ENCODE results near the gene HES7. TPM values are rescaled to one million over a fixed set of nuclear protein-coding genes. Genes with fewer than 3 reads are reported as not detected.

The HES7 gene
- total RNA-seq, 2 experiments from 2014 or later: 4.0 to 4.9 TPM

- peaks cover 7% of the 10 kb centered on the region for H3K27me3 Mint-ChIP-seq
- no peak overlapping the region for H3K27ac Mint-ChIP-seq
- ChIA-PET CTCF (interaction anchor here (1.0 to 1.4 kb wide), 3 partner anchors 13 to 23 kb away, joined by 3 to 7 read pairs (median 5); no protein-coding TSS in a partner anchor), POLR2A (no interaction called here)
- DNase-seq: no peak
- intact Hi-C loops (cut with micrococcal nuclease): no loop called here
- H3K4me3 Mint-ChIP-seq: no peak overlapping the region
- ATAC-seq: no peak
- H3K9me3 Mint-ChIP-seq: no peaks in the 10 kb centered on the region
- TF ChIP-seq CTCF (IDR thresholded peaks at IDR 0.05): no peak
- no peaks in the 10 kb centered on the region for H3K36me3 Mint-ChIP-seq (ENCODE audit: low read depth)
- peaks cover 5% of the 10 kb centered on the region for H3K4me1 Mint-ChIP-seq (ENCODE audit: low read depth)
Observed at GRCh38 chr17:8096541-8096940, 27.4 kb downstream of the HES7 start.

- no peaks in the 10 kb centered on the region for H3K36me3 Mint-ChIP-seq (ENCODE audit: low read depth)
- no peak overlapping the region for H3K4me3 Mint-ChIP-seq
- H3K4me1 Mint-ChIP-seq (ENCODE audit: low read depth): peaks cover 5% of the 10 kb centered on the region
- CTCF ChIA-PET: interaction anchor here (1.0 to 8.5 kb wide), 10 partner anchors 13 to 223 kb away, joined by 3 to 179 read pairs (median 7); partner anchors contain the start of genes ALOXE3 and HES7
- no peak overlapping the region for H3K27ac Mint-ChIP-seq
- ATAC-seq (no peak), DNase-seq (no peak)
- intact Hi-C loops (cut with micrococcal nuclease): no loop called here
- no peaks in the 10 kb centered on the region for H3K9me3 Mint-ChIP-seq
- H3K27me3 Mint-ChIP-seq: peaks cover 15% of the 10 kb centered on the region
- POLR2A ChIA-PET: interaction anchor here (1.0 kb wide), 1 partner anchor 21 kb away, joined by 3 read pairs; no protein-coding TSS in a partner anchor
- no peak for TF ChIP-seq CTCF (IDR thresholded peaks at IDR 0.05)
Observed at GRCh38 chr17:8095361-8095760, 28.5 kb downstream of the HES7 start.

GRCh38 chr17:8091033-8091687 lies 32.7 kb downstream of the HES7 start:
- Mint-ChIP-seq H3K27me3 (peaks cover 27% of the 10 kb centered on the region), H3K4me1 (ENCODE audit: low read depth) (peaks cover 5% of the 10 kb centered on the region), H3K9me3 (no peaks in the 10 kb centered on the region), H3K36me3 (ENCODE audit: low read depth) (no peaks in the 10 kb centered on the region), H3K27ac (no peak overlapping the region), H3K4me3 (no peak overlapping the region)
- TF ChIP-seq CTCF (IDR thresholded peaks at IDR 0.05): no peak
- ATAC-seq: no peak
- POLR2A ChIA-PET: interaction anchor here (1.0 to 1.2 kb wide), 3 partner anchors 20 to 28 kb away, joined by 3 read pairs; partner anchors contain the start of gene ALOXE3
- no peak for DNase-seq
- CTCF ChIA-PET: interaction anchor here (0.7 to 8.5 kb wide), 7 partner anchors 8 to 50 kb away, joined by 3 to 179 read pairs (median 29); partner anchors contain the start of gene ALOXE3
- intact Hi-C loops (cut with micrococcal nuclease): no loop called here

GRCh38 chr17:8089728-8090127 lies 34.2 kb downstream of the HES7 start:
- POLR2A ChIA-PET: interaction anchor here (1.1 to 1.2 kb wide), 2 partner anchors 21 to 29 kb away, joined by 3 read pairs; no protein-coding TSS in a partner anchor
- ATAC-seq: no peak

More at GRCh38 chr17:8089728-8090127, 34.2 kb downstream of the HES7 start:
- DNase-seq: no peak
- Mint-ChIP-seq H3K4me3 (no peak overlapping the region), H3K4me1 (ENCODE audit: low read depth) (peaks cover 5% of the 10 kb centered on the region), H3K27me3 (peaks cover 27% of the 10 kb centered on the region), H3K9me3 (no peaks in the 10 kb centered on the region), H3K27ac (no peak overlapping the region), H3K36me3 (ENCODE audit: low read depth) (no peaks in the 10 kb centered on the region)
- intact Hi-C loops (cut with micrococcal nuclease): no loop called here
- CTCF ChIA-PET: interaction anchor here (1.0 to 8.5 kb wide), 5 partner anchors 11 to 30 kb away, joined by 3 to 179 read pairs (median 73); partner anchors contain the start of gene ALOXE3
- no peak for TF ChIP-seq CTCF (IDR thresholded peaks at IDR 0.05)

Data from activated CD8-positive, alpha-beta T cell treated with anti-CD3 and anti-CD28 coated beads for 36 hours (primary cell).